ENCODE results near the gene CACNA1B.
"Not testable (repeated sequence)": the region's sequence is repeated elsewhere in the genome, so short reads cannot be mapped to it uniquely, and the experiment has no call there.

Gene CACNA1B

GRCh38 chr9:138118601-138119071 is 241.1 kb downstream of the CACNA1B start:
- no peaks in the 10 kb centered on the region for H3K27me3 Mint-ChIP-seq (ENCODE audit: low read depth)
- no peak overlapping the region for H3K27ac Mint-ChIP-seq
- H3K4me1 Mint-ChIP-seq (ENCODE audit: low read depth): no peaks in the 10 kb centered on the region

GRCh38 chr9:138119202-138120027 is 241.8 kb downstream of the CACNA1B start:
- H3K4me3 Mint-ChIP-seq: no peak overlapping the region
- no peaks in the 10 kb centered on the region for H3K9me3 Mint-ChIP-seq
- H3K27me3 Mint-ChIP-seq (ENCODE audit: low read depth): no peaks in the 10 kb centered on the region
- H3K36me3 Mint-ChIP-seq (ENCODE audit: low read depth): no peaks in the 10 kb centered on the region
- no peaks in the 10 kb centered on the region for H3K4me1 Mint-ChIP-seq (ENCODE audit: low read depth)
- no peak overlapping the region for H3K27ac Mint-ChIP-seq

More at GRCh38 chr9:138118601-138119071, 241.1 kb downstream of the CACNA1B start:
- no peak overlapping the region for H3K4me3 Mint-ChIP-seq
- no peaks in the 10 kb centered on the region for H3K9me3 Mint-ChIP-seq
- no peaks in the 10 kb centered on the region for H3K36me3 Mint-ChIP-seq (ENCODE audit: low read depth)

- no peaks in the 10 kb centered on the region for H3K9me3 Mint-ChIP-seq
Measured at GRCh38 chr9:138120072-138120471, 242.5 kb downstream of the CACNA1B start.

GRCh38 chr9:138120511-138121437 is 243.2 kb downstream of the CACNA1B start:
- Mint-ChIP-seq H3K27me3 (ENCODE audit: low read depth) (no peaks in the 10 kb centered on the region), H3K27ac (no peak overlapping the region), H3K4me1 (ENCODE audit: low read depth) (no peaks in the 10 kb centered on the region), H3K4me3 (no peak overlapping the region), H3K36me3 (ENCODE audit: low read depth) (no peaks in the 10 kb centered on the region), H3K9me3 (no peaks in the 10 kb centered on the region)

More at GRCh38 chr9:138120072-138120471, 242.5 kb downstream of the CACNA1B start:
- Mint-ChIP-seq H3K4me1 (ENCODE audit: low read depth) (no peaks in the 10 kb centered on the region), H3K4me3 (no peak overlapping the region), H3K36me3 (ENCODE audit: low read depth) (no peaks in the 10 kb centered on the region), H3K27ac (no peak overlapping the region), H3K27me3 (ENCODE audit: low read depth) (no peaks in the 10 kb centered on the region)

GRCh38 chr9:138121438-138122050 is 244.0 kb downstream of the CACNA1B start:
- Mint-ChIP-seq H3K4me3 (no peak overlapping the region), H3K27me3 (ENCODE audit: low read depth) (no peaks in the 10 kb centered on the region), H3K4me1 (ENCODE audit: low read depth) (no peaks in the 10 kb centered on the region), H3K36me3 (ENCODE audit: low read depth) (no peaks in the 10 kb centered on the region), H3K27ac (no peak overlapping the region), H3K9me3 (no peaks in the 10 kb centered on the region)

DNA sequence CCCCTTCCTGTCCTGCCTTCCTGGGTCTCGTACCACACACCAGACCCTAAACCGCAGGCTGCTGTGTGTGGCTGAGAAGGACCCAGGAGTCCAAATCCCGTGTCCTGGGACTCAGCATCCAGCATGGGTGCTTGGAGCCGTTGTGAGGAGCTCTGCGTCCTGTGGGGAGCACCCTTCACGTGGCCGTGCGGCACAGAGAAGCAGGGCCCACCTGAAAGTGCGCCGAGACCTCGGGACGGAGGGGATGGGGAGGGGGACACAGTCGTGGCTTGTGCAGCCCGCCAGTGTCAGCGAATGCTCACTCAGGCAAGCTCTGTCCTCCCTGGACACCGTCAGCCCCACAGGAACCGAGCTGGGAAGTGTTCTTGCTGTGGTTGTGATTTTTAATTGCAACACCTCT is 244.6 kb downstream of the CACNA1B start:
- Mint-ChIP-seq H3K4me3 (no peak overlapping the region), H3K36me3 (ENCODE audit: low read depth) (no peaks in the 10 kb centered on the region), H3K9me3 (no peaks in the 10 kb centered on the region), H3K27ac (no peak overlapping the region), H3K27me3 (ENCODE audit: low read depth) (no peaks in the 10 kb centered on the region), H3K4me1 (ENCODE audit: low read depth) (no peaks in the 10 kb centered on the region)

GRCh38 chr9:138122676-138123075 is 245.1 kb downstream of the CACNA1B start:
- Mint-ChIP-seq H3K27me3 (ENCODE audit: low read depth) (no peaks in the 10 kb centered on the region), H3K27ac (no peak overlapping the region), H3K4me1 (ENCODE audit: low read depth) (no peaks in the 10 kb centered on the region), H3K36me3 (ENCODE audit: low read depth) (no peaks in the 10 kb centered on the region), H3K9me3 (no peaks in the 10 kb centered on the region), H3K4me3 (no peak overlapping the region)

DNA sequence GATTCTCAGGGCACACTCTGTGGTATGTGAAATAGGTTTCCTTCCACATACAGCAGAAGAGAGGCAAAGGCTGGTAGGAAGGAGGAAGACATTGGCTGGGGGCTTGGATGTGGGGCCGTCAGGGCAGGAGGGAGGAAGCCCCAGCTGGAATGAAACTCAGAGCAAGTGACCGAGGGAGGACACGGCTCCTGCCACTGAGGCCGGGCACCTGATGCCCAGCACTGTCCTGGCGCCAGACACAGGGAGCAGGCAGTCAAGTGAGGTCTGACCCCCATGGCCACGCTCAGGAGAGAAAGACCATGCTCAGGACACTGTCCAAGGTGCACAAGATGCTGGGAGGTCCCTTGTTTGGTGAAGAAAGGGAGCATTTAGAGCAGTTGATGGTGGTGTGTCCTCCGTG is 245.5 kb downstream of the CACNA1B start:
- Mint-ChIP-seq H3K4me1 (ENCODE audit: low read depth) (no peaks in the 10 kb centered on the region), H3K27ac (no peak overlapping the region), H3K4me3 (no peak overlapping the region), H3K36me3 (ENCODE audit: low read depth) (no peaks in the 10 kb centered on the region), H3K9me3 (no peaks in the 10 kb centered on the region), H3K27me3 (ENCODE audit: low read depth) (no peaks in the 10 kb centered on the region)

- H3K4me1 Mint-ChIP-seq (ENCODE audit: low read depth); H3K9me3 Mint-ChIP-seq; H3K27ac Mint-ChIP-seq; H3K36me3 Mint-ChIP-seq (ENCODE audit: low read depth); H3K27me3 Mint-ChIP-seq (ENCODE audit: low read depth); H3K4me3 Mint-ChIP-seq: not testable (repeated sequence)
Measured at GRCh38 chr9:138126090-138126857, 248.7 kb downstream of the CACNA1B start.

GRCh38 chr9:138126858-138127584 is 249.4 kb downstream of the CACNA1B start:
- not testable (repeated sequence) for H3K27me3 Mint-ChIP-seq (ENCODE audit: low read depth); H3K4me1 Mint-ChIP-seq (ENCODE audit: low read depth); H3K36me3 Mint-ChIP-seq (ENCODE audit: low read depth); H3K4me3 Mint-ChIP-seq; H3K27ac Mint-ChIP-seq; H3K9me3 Mint-ChIP-seq

DNA sequence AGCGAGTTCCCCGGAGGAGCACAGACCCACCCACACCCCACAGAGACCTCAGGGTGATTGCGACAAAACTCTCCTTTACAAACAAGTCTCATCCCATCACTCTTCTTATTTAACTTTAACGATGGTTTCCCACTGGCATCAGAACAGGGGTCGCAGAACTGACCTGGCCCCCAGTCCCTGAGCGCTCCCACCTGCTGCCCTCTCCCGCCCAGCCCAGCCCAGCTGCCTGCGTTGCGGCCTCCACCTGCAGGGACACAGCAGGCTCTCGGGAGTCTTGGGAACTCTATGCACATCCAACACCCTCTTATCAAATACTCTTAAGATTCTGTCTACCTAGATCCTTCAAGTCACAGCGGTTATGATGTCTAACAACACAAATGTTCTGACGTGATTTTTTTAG is 250.4 kb downstream of the CACNA1B start:
- not testable (repeated sequence) for H3K9me3 Mint-ChIP-seq; H3K36me3 Mint-ChIP-seq (ENCODE audit: low read depth); H3K27me3 Mint-ChIP-seq (ENCODE audit: low read depth); H3K4me1 Mint-ChIP-seq (ENCODE audit: low read depth); H3K27ac Mint-ChIP-seq; H3K4me3 Mint-ChIP-seq

GRCh38 chr9:138129318-138129717 is 251.7 kb downstream of the CACNA1B start:
- not testable (repeated sequence) for H3K4me1 Mint-ChIP-seq (ENCODE audit: low read depth); H3K36me3 Mint-ChIP-seq (ENCODE audit: low read depth); H3K27ac Mint-ChIP-seq; H3K9me3 Mint-ChIP-seq; H3K27me3 Mint-ChIP-seq (ENCODE audit: low read depth); H3K4me3 Mint-ChIP-seq

DNA sequence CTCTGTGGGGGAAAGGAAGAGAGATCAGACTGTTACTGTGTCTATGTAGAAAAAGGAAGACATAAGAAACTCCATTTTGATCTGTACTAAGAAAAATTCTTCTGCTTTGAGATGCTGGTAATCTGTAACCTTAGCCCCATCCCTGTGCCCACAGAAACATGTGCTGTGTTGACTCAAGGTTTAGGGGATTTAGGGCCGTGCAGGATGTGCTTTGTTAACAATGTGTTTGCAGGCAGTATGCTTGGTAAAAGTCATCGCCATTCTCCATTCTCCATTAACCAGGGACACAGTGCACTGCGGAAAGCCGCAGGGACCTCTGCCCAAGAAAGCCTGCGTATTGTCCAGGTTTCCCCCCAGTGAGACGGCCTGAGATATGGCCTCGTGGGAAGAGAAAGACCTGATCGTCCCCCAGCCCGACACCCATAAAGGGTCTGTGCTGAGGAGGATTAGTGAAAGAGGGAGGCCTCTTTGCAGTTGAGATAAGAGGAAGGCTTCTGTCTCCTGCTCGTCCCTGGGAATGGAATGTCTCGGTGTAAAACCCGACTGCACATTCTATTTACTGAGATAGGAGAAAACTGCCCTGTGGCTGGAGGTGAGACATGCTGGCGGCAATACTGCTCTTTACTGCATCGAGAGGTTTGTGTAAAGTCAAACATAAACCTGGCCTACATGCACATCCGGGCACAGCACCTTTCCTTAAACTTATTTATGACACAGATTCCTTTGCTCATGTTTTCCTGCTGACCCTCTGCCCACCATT is 255.5 kb downstream of the CACNA1B start:
- not testable (repeated sequence) for H3K4me1 Mint-ChIP-seq (ENCODE audit: low read depth); H3K36me3 Mint-ChIP-seq (ENCODE audit: low read depth); H3K9me3 Mint-ChIP-seq; H3K4me3 Mint-ChIP-seq; H3K27ac Mint-ChIP-seq; H3K27me3 Mint-ChIP-seq (ENCODE audit: low read depth)
